IPS-20b (cell line): ENCODE results near the gene NDRG4.
A peak's percentile ranks its signal among the peaks of the same experiment; 100 is the strongest.

ENCODE experiments used
- H3K27ac ChIP-seq: one replicate; pipeline ENCODE4 v1.5.1; 2013; ENCODE audit warnings: low read length
- H3K27me3 ChIP-seq: 2 replicates; pipeline ENCODE4 v1.6.1; 2013; ENCODE audit warnings: mild to moderate bottlenecking, low read length, inconsistent platforms; ENCODE audit not compliant: insufficient read depth
- H3K36me3 ChIP-seq: 2 replicates; pipeline ENCODE4 v1.6.1; 2013; ENCODE audit warnings: low read depth, mild to moderate bottlenecking, inconsistent platforms, low read length, moderate library complexity; ENCODE audit not compliant: insufficient read depth
- H3K4me1 ChIP-seq: 2 replicates; pipeline ENCODE4 v1.6.1; 2013; ENCODE audit warnings: mild to moderate bottlenecking, control low read depth, inconsistent platforms, low read length, moderate library complexity; ENCODE audit not compliant: insufficient read depth
- H3K4me3 ChIP-seq: 2 replicates; pipeline ENCODE4 v1.5.1; 2013; ENCODE audit warnings: mild to moderate bottlenecking, low read length, inconsistent platforms
- H3K9ac ChIP-seq: 2 replicates; pipeline ENCODE4 v1.6.1; 2013; ENCODE audit warnings: low read depth, mild to moderate bottlenecking, inconsistent platforms, low read length, moderate library complexity
- H3K9me3 ChIP-seq: 2 replicates; pipeline ENCODE4 v1.6.1; 2013; ENCODE audit warnings: mild to moderate bottlenecking, low read depth, low read length, inconsistent platforms; ENCODE audit not compliant: insufficient read depth

Gene NDRG4

DNA sequence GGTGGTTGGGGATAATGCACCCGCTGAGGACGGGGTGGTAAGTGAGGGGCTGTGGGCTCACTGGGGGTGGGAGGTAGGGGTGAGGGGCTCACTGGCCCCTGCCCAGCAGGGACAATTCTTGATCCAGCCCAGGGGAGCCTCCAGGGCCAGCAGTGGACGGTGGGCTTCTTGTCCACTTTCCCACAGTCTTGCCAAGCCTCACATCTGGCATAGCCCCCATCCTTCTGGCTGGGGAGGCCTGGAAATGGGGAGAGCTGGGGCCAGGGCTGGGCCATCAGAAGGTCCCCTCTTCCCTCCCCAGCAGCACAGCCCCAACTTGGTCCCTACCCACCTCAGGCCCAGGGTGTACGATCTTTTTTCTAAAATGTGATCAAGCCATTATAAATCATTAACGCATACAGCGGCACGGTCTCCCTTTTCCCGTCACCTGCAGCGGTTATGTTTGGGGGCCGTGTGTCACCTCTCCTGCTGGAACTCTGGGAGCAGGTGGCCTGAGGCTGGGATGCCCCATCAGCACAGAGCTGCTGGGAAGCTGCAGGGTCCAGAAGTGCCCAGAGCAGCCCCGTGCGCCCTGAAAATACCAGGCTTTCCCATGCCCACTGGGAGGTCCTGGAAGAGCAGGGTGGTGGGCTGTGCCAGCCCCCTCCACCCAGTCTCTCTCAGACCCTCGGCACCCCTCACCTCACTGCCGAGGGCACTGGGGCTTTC is 8.2 kb downstream of the NDRG4 start:
- peaks cover 12% of the 10 kb centered on the region; the same call in 1 of the 2 replicates for H3K36me3 ChIP-seq
- H3K9ac ChIP-seq, result no peak overlapping the region
- H3K4me1 ChIP-seq, result peaks cover 2% of the 10 kb centered on the region; the same call in 1 of the 2 replicates
- peaks cover 16% of the 10 kb centered on the region; the same call in 1 of the 2 replicates for H3K27me3 ChIP-seq
- no peak overlapping the region for H3K4me3 ChIP-seq
- no peaks in the 10 kb centered on the region for H3K9me3 ChIP-seq
- H3K27ac ChIP-seq, result no peak overlapping the region

DNA sequence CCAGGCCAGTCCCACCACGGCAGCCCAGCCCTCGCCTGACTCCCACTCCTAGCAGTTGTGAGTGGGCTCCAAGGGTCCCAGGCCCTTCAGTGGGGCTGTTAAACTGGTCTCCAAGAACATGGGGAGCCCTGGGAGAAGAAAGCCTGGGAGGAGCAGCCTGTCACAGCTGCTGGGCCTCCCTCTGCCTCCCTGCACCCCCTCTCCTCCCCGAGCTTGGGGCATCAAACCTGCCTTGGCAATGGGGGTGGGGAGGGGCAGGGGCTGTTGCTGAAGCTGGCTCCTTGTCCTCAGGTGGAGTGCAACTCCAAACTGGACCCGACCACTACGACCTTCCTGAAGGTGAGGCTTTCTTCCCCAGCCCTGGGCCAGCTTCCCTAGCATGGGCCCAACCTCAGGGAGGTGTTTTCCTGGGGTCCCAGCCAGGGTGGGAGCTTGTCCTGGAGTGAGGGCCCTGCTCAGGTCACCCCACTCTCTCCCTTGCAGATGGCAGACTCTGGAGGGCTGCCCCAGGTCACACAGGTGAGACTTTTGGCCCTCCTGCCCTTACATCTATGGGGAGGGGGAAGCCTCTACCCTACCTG is 8.8 kb downstream of the NDRG4 start:
- Histone ChIP-seq H3K36me3 (peaks cover 16% of the 10 kb centered on the region; the same call in 1 of the 2 replicates), H3K27ac (no peak overlapping the region), H3K4me3 (no peak overlapping the region), H3K27me3 (peaks cover 10% of the 10 kb centered on the region; the same call in 1 of the 2 replicates), H3K4me1 (peaks cover 2% of the 10 kb centered on the region; the same call in 1 of the 2 replicates), H3K9me3 (no peaks in the 10 kb centered on the region), H3K9ac (no peak overlapping the region)

DNA sequence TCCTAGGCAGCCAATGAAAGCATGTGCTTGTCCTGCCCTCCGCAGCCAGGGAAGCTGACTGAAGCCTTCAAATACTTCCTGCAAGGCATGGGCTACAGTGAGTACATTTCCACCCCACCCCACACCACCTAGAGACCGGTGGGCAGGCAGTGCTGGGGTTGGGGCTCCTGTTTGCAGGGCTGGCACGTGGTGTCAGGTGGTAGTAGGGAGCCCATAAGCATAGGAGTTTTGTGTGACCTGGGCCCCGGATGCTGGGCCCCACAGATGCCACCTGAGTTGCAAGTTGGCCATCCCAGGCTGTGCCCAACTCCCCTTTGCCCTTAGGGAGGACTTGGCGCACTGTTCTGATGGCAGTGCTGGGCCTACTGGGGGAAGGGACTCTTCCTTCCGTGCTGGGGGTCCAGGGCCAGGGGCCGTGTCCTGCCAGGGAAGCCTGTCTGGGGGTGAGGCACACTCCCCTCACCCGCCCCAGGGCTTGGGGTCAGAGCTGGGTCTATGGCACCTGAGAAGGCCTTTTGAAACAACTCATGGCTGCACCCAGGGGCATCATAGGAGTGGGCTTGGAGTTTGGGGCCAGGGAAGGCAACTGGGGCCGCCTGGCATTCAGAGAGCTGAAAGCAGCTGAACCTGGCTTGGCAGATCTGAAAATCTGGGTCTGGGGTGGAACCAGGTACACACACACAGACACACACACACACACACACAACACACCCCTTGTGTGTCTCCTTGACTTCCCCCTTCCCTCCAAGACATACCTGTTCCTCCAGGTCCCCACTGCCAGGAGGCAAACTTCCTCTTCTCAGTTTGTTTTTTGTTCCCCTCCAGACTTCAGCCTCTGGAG is 9.5 kb downstream of the NDRG4 start:
- Histone ChIP-seq H3K27me3 (peaks cover 3% of the 10 kb centered on the region; the same call in 1 of the 2 replicates), H3K9ac (no peak overlapping the region), H3K4me3 (no peak overlapping the region), H3K9me3 (no peaks in the 10 kb centered on the region), H3K4me1 (peaks cover 2% of the 10 kb centered on the region; the same call in 1 of the 2 replicates), H3K27ac (no peak overlapping the region), H3K36me3 (peaks cover 16% of the 10 kb centered on the region; the same call in 1 of the 2 replicates)

DNA sequence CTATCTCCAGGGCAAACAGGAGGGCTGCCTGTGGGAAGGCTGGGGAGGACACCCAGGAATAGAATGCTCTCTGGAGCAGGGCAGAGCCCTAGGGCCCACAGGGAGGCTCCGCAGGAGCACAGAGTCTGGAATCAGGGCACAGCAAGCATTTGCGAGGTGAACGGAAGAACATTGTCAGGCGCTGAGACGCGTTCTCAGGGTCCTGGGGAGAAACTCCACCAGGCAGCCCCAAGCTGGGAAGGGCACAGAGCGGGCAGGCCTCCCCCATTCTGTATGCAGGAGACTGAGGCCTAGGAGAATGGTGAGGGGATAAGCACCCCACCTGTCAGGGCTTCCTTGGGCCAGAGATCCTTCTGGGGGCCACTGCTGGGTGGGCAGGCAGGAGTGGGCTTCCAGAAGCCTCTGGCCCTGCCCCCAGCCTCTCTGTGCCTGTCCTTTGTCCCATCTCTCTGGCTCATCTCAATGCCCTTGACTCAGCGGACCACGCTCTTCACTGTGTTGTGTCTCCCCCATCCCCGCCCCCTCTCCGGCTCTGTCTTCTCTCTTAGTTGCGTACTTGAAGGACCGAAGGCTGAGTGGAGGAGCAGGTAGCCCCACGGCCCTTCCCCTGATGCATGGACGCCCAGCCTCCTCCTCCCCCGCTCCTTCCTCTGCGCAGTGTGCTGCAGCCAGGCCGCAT is 10.3 kb downstream of the NDRG4 start:
- Histone ChIP-seq H3K36me3 (peaks cover 16% of the 10 kb centered on the region; the same call in 1 of the 2 replicates), H3K4me3 (no peak overlapping the region), H3K27me3 (no peaks in the 10 kb centered on the region), H3K4me1 (peaks cover 2% of the 10 kb centered on the region; the same call in 1 of the 2 replicates), H3K9me3 (no peaks in the 10 kb centered on the region), H3K27ac (no peak overlapping the region), H3K9ac (no peak overlapping the region)

- Histone ChIP-seq H3K9me3 (no peaks in the 10 kb centered on the region), H3K4me3 (no peak overlapping the region), H3K27me3 (no peaks in the 10 kb centered on the region), H3K4me1 (peaks cover 2% of the 10 kb centered on the region; the same call in 1 of the 2 replicates), H3K36me3 (peaks cover 16% of the 10 kb centered on the region; the same call in 1 of the 2 replicates), H3K9ac (no peak overlapping the region), H3K27ac (no peak overlapping the region)
Measured at GRCh38 chr16:58510776-58511628, 11.1 kb downstream of the NDRG4 start.

- Histone ChIP-seq H3K4me3 (no peak overlapping the region), H3K9me3 (no peaks in the 10 kb centered on the region), H3K4me1 (peaks cover 7% of the 10 kb centered on the region; the same call in 1 of the 2 replicates)
Measured at GRCh38 chr16:58511933-58512815, 12.2 kb downstream of the NDRG4 start.

GRCh38 chr16:58513874-58514273 is 13.9 kb downstream of the NDRG4 start:
- Histone ChIP-seq H3K4me3 (no peak overlapping the region), H3K36me3 (peaks cover 42% of the 10 kb centered on the region), H3K27ac (no peak overlapping the region), H3K9ac (no peak overlapping the region), H3K27me3 (no peaks in the 10 kb centered on the region), H3K4me1 (peaks cover 7% of the 10 kb centered on the region; the same call in 1 of the 2 replicates), H3K9me3 (no peaks in the 10 kb centered on the region)

More at GRCh38 chr16:58511933-58512815, 12.2 kb downstream of the NDRG4 start:
- Histone ChIP-seq H3K9ac (no peak overlapping the region), H3K36me3 (peaks cover 25% of the 10 kb centered on the region), H3K27ac (no peak overlapping the region), H3K27me3 (no peaks in the 10 kb centered on the region)

DNA sequence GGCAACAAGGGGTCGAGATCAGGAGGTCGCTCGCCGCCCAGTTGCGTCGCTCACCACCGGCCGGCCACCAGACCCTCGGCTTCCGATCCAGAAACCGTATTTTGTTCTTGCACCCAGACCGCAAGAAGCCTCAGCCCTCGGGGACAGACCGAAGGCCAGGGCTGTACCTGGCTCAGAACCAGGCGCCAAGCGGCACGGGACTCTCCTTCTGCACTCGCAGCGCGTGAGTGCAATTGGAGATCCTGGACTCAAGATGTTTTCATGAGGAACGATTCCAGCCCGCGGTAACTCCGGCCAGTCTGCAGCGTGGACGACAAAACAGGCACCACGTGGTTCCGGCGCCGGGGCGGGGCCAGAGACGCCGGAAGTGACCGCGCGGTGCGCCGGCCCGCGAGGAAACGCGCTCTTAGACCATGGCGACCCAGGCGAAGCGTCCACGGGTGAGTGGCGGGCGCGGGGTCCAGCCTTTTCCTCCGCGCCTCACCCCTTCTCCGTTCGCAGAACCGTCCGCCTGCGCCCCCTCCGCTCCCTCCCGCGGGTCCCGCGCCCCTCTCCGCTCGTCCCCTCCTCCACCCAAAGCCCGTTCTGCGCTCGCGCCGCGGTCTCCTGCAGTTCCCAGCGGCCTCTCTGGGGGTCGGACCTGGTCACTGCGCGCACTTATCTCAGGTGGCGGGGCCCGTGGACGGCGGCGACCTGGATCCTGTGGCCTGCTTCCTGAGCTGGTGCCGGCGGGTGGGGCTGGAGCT is 15.4 kb downstream of the NDRG4 start, which contains the start of gene SETD6:
TSS of gene SETD6 (plus strand) at position 393 of the 746 bp plus-strand sequence. CDS start at position 414, 21 bp downstream.
- Histone ChIP-seq H3K9ac (peak within 1 kb of the TSS; percentile 94; the same call in 1 of the 2 replicates), H3K36me3 (peaks cover 49% of the 10 kb centered on the region), H3K4me1 (peaks cover 7% of the 10 kb centered on the region; the same call in 1 of the 2 replicates), H3K9me3 (no peaks in the 10 kb centered on the region), H3K4me3 (peak within 1 kb of the TSS; percentile 91), H3K27me3 (no peaks in the 10 kb centered on the region), H3K27ac (peak within 1 kb of the TSS; percentile 27)
